HepG2 (cell line): ENCODE results near the gene KIN. TPM values are rescaled to one million over a fixed set of nuclear protein-coding genes. Genes with fewer than 3 reads are reported as not detected.

Experiments used
- ATAC-seq: fragments of 200-7000 bp; cut with Tn5 transposase; 3 replicates; pipeline ENCODE4 v1.9.1; 2020; ENCODE audit warnings: mild to moderate bottlenecking, moderate library complexity
- BruUV-seq: library from RNA; stranded (reverse); fragments of 400-500 nt; replicated peaks from 2 replicates; lab custom pipeline; 2021; lab: Mats Ljungman, UMichigan
- CTCF ChIA-PET: fragments of 300-600 bp; formaldehyde crosslinking; extraction: SDS; loops from one replicate; lab custom pipeline; 2021; ENCODE audit warnings: low total read pairs, inconsistent platforms, low intra/inter-chr PET ratio; lab: Yijun Ruan, JAX
- POLR2A ChIA-PET: fragments of 350-600 bp; sonication (Branson Sonifier 250); formaldehyde crosslinking; loops from one replicate; lab custom pipeline; 2020; ENCODE audit warnings: antibody characterized with exemption, inconsistent platforms; lab: Yijun Ruan, JAX
- DNase-seq: peaks from one replicate; pipeline ENCODE4 v3.0.0-alpha.2; 2015; ENCODE audit warnings: low spot score
- FAIRE-seq: peaks from 3 replicates; lab custom pipeline; 2011; peaks lifted over from hg19 to GRCh38; lab: Jason Lieb, UNC
- H2AFZ ChIP-seq: one replicate; pipeline ENCODE4 v1.6.1; 2011; ENCODE audit warnings: low read length, inconsistent platforms
- H3K27ac ChIP-seq: fragments of 300-600 bp; 3 replicates; pipeline ENCODE4 v1.8.0; 2011; ENCODE audit warnings: mixed run types, mild to moderate bottlenecking, mixed read lengths, low read length, inconsistent platforms; ENCODE audit not compliant: insufficient read depth; ENCODE audit errors: extremely low read length
- H3K27me3 ChIP-seq, 2 experiments: fragments of 200-600 bp in 1 of 2; 2 replicates in 1 of 2; 3 replicates in 1 of 2; pipeline versions ENCODE4 v1.6.0 to v1.8.0; 2011; ENCODE audit warnings: low read length in 2 of 2, mild to moderate bottlenecking in 2 of 2, moderate library complexity in 2 of 2, inconsistent platforms in 1 of 2; ENCODE audit not compliant: insufficient read depth in 2 of 2, control insufficient read depth in 1 of 2
- H3K36me3 ChIP-seq, 2 experiments: fragments of 200-600 bp in 1 of 2; replicated peaks in 1 of 2; 2 replicates in 1 of 2; 3 replicates in 1 of 2; pipeline versions ENCODE4 v1.5.1 to v1.8.0; 2011; ENCODE audit warnings: low read length in 2 of 2, inconsistent platforms in 1 of 2; ENCODE audit not compliant: insufficient read depth in 2 of 2, control insufficient read depth in 1 of 2
- H3K4me1 ChIP-seq: 2 replicates; pipeline ENCODE4 v1.5.1; 2012; ENCODE audit warnings: low read length, inconsistent platforms; ENCODE audit not compliant: insufficient read depth
- H3K4me2 ChIP-seq: 2 replicates; pipeline ENCODE4 v1.6.0; 2011; ENCODE audit warnings: low read depth, low read length, inconsistent platforms
- H3K4me3 ChIP-seq, 3 experiments: fragments of 200-600 bp in 1 of 3; sonication (generic), shearing (Covaris generic) in 1 of 3; replicated peaks in 1 of 3; 2 replicates each; pipeline ENCODE4 v1.5.1; 2011 to 2016; ENCODE audit warnings: low read length in 3 of 3, inconsistent platforms in 2 of 3, low read depth in 2 of 3, mild to moderate bottlenecking in 2 of 3, control low read depth in 1 of 3, mixed read lengths in 1 of 3; ENCODE audit not compliant: insufficient read depth in 1 of 3
- H3K79me2 ChIP-seq: one replicate; pipeline ENCODE4 v1.6.1; 2011; ENCODE audit warnings: low read length, inconsistent platforms; ENCODE audit not compliant: insufficient read depth
- H3K9ac ChIP-seq: 2 replicates; pipeline ENCODE4 v1.6.0; 2011; ENCODE audit warnings: mild to moderate bottlenecking, low read depth, low read length, inconsistent platforms; ENCODE audit not compliant: insufficient read depth
- H3K9me3 ChIP-seq: 2 replicates; pipeline ENCODE4 v1.5.1; 2012; ENCODE audit warnings: mild to moderate bottlenecking, low read length
- H4K20me1 ChIP-seq: 2 replicates; pipeline ENCODE4 v1.6.0; 2011; ENCODE audit warnings: inconsistent platforms, mild to moderate bottlenecking, low read length, moderate library complexity; ENCODE audit not compliant: insufficient read depth
- BRD4 ChIP-seq: sonication (generic); formaldehyde crosslinking; IDR thresholded peaks from 2 replicates; pipeline ENCODE4 v1.4.0; 2020; ENCODE audit warnings: missing genetic modification reagents
- CHCHD3 ChIP-seq: sonication (generic); formaldehyde crosslinking; IDR thresholded peaks from 2 replicates; pipeline ENCODE4 v1.8.0; 2022; ENCODE audit warnings: mild to moderate bottlenecking, missing genetic modification reagents, moderate library complexity
- HMG20A ChIP-seq: IDR thresholded peaks from 2 replicates; pipeline ENCODE4 v1.6.1; 2016; ENCODE audit warnings: borderline replicate concordance
- HMGXB3 ChIP-seq: sonication (generic); formaldehyde crosslinking; IDR thresholded peaks from 2 replicates; pipeline ENCODE4 v1.4.0; 2020; ENCODE audit warnings: missing genetic modification reagents, borderline replicate concordance
- HNRNPL ChIP-seq: fragments of 200-400 bp; formaldehyde crosslinking; IDR thresholded peaks from 2 replicates; pipeline ENCODE4 v1.6.1; 2017; ENCODE audit warnings: mild to moderate bottlenecking, low read depth, low read length
- MEIS2 ChIP-seq: sonication (generic); formaldehyde crosslinking; IDR thresholded peaks from 2 replicates; pipeline ENCODE4 v1.9.0; 2021; ENCODE audit warnings: mild to moderate bottlenecking, missing genetic modification reagents
- NCOA1 ChIP-seq: sonication (generic); formaldehyde crosslinking; IDR thresholded peaks from 2 replicates; pipeline ENCODE4 v1.9.0; 2021; ENCODE audit warnings: missing genetic modification reagents
- TCF7L2 ChIP-seq: IDR thresholded peaks from 2 replicates; pipeline ENCODE4 v1.6.1; 2011; ENCODE audit warnings: mild to moderate bottlenecking, low read depth, low read length, moderate library complexity
- ZBTB8A ChIP-seq: sonication (generic); formaldehyde crosslinking; IDR thresholded peaks from 2 replicates; pipeline ENCODE4 v1.4.0; 2020; ENCODE audit warnings: mild to moderate bottlenecking, low read depth, missing genetic modification reagents, borderline replicate concordance
- ZMYM2 ChIP-seq: sonication (generic); formaldehyde crosslinking; IDR thresholded peaks from 2 replicates; pipeline ENCODE4 v1.8.0; 2022; ENCODE audit warnings: mild to moderate bottlenecking, missing genetic modification reagents
- ZNF280B ChIP-seq: sonication (generic); formaldehyde crosslinking; IDR thresholded peaks from 2 replicates; pipeline ENCODE4 v1.5.0; 2020; ENCODE audit warnings: missing genetic modification reagents, mild to moderate bottlenecking, borderline replicate concordance
- ZNF451 ChIP-seq: sonication (generic); formaldehyde crosslinking; IDR thresholded peaks from 2 replicates; pipeline ENCODE4 v1.5.0; 2020; ENCODE audit warnings: mild to moderate bottlenecking, missing genetic modification reagents
- ZNF558 ChIP-seq: sonication (generic); formaldehyde crosslinking; IDR thresholded peaks from 2 replicates; pipeline ENCODE4 v1.9.0; 2022; ENCODE audit warnings: mild to moderate bottlenecking, missing genetic modification reagents, borderline replicate concordance
- WGBS: methylation state at CpG from one replicate; pipeline ENCODE4 v1.1.6; 2017; ENCODE audit warnings: low lambda C conversion rate; 5-methylcytosine and 5-hydroxymethylcytosine counted together
- in situ Hi-C: cut with HindIII; loops from 2 replicates; pipeline ENCODE4 v1.10.0; 2017; ENCODE audit warnings: low pct_unique_long_range_greater_than_20kb; ENCODE audit not compliant: extremely low pct_ligation_motif_present
- intact Hi-C: fragments of 100-400 bp; cut with micrococcal nuclease; formaldehyde crosslinking; loops from one replicate; pipeline ENCODE4 v1.10.0; 2022; ENCODE audit not compliant: unreplicated experiment
- polyA plus RNA-seq, 8 experiments: library from polyadenylated mRNA; depleted of rRNA in 3 of 8; stranded (reverse) in 7 of 8; unstranded in 1 of 8; fragments of >200 nt; fragmentation: Illumina TruSeq in 4 of 8; extraction: Trizol in 4 of 8; gene quantifications; 2 replicates each; pipeline versions ENCODE4 v1.2.1 to v1.2.3, GENCODE V29; 2011 to 2016; ENCODE audit warnings: low read depth in 4 of 8, missing spikeins in 1 of 8, mixed read lengths in 1 of 8; ENCODE audit not compliant: insufficient read depth in 1 of 8
- total RNA-seq, 5 experiments: library from RNA; depleted of rRNA; stranded (reverse); fragments of >200 nt; fragmentation: Illumina TruSeq; extraction: Trizol; gene quantifications; 2 replicates each; pipeline ENCODE4 v1.2.3, GENCODE V29; 2016; ENCODE audit warnings: low read depth in 1 of 5
- TF ChIP-seq, protein P1 (sequence below): sonication (generic); formaldehyde crosslinking; IDR thresholded peaks from 2 replicates; pipeline ENCODE4 v1.5.1; 2020; ENCODE audit warnings: missing genetic modification reagents, mild to moderate bottlenecking, borderline replicate concordance

Gene KIN
- total and polyA plus RNA-seq, 2 of the 13 experiments (the other 11 are each of a cell fraction or from before 2014, with no cell fraction given): 4.9 to 23.2 TPM

- no peak overlapping the region for H2AFZ ChIP-seq
- no peak for DNase-seq
- no peak overlapping the region for H3K9ac ChIP-seq
- CTCF ChIA-PET: no interaction called here
- H3K36me3 ChIP-seq: peaks cover 19 to 75% of the 10 kb centered on the region in 2 experiments
- TF ChIP-seq ZNF558 (CRISPR knock-in tag) (no peak), NCOA1 (no peak), ZBTB8A (CRISPR knock-in tag) (no peak), ZMYM2 (CRISPR knock-in tag) (no peak), MEIS2 (CRISPR knock-in tag) (no peak), HMG20A (CRISPR knock-in tag) (no peak), CHCHD3 (CRISPR knock-in tag) (no peak), ZNF280B (CRISPR knock-in tag) (no peak), TCF7L2 (no peak), BRD4 (CRISPR knock-in tag) (no peak), HNRNPL (no peak), ZNF451 (CRISPR knock-in tag) (no peak), HMGXB3 (no peak)
- TF ChIP-seq, protein P1, sequence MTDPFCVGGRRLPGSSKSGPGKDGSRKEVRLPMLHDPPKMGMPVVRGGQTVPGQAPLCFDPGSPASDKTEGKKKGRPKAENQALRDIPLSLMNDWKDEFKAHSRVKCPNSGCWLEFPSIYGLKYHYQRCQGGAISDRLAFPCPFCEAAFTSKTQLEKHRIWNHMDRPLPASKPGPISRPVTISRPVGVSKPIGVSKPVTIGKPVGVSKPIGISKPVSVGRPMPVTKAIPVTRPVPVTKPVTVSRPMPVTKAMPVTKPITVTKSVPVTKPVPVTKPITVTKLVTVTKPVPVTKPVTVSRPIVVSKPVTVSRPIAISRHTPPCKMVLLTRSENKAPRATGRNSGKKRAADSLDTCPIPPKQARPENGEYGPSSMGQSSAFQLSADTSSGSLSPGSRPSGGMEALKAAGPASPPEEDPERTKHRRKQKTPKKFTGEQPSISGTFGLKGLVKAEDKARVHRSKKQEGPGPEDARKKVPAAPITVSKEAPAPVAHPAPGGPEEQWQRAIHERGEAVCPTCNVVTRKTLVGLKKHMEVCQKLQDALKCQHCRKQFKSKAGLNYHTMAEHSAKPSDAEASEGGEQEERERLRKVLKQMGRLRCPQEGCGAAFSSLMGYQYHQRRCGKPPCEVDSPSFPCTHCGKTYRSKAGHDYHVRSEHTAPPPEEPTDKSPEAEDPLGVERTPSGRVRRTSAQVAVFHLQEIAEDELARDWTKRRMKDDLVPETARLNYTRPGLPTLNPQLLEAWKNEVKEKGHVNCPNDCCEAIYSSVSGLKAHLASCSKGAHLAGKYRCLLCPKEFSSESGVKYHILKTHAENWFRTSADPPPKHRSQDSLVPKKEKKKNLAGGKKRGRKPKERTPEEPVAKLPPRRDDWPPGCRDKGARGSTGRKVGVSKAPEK (CRISPR knock-in tag): no peak
- no peak for ATAC-seq
- no peaks in the 10 kb centered on the region for H3K4me1 ChIP-seq
- POLR2A ChIA-PET: interaction anchor here (0.7 kb wide), 1 partner anchor 142 kb away, joined by 5 read pairs; no protein-coding TSS in a partner anchor
- H4K20me1 ChIP-seq: 0 out of 2 replicates have a peak, but pooled peaks cover 3% of the 10 kb centered on the region
- FAIRE-seq: no peak
- H3K27ac ChIP-seq: no peak overlapping the region
- no peak overlapping the region for H3K4me2 ChIP-seq
- no TSS peak for BruUV-seq
- in situ Hi-C loops (no loop called here), intact Hi-C loops (no loop called here)
- H3K9me3 ChIP-seq: no peaks in the 10 kb centered on the region
- 98% methylated on average over 2 of the region's 2 CpGs for WGBS
- H3K4me3 ChIP-seq: no peak overlapping the region
- no peaks in the 10 kb centered on the region for H3K79me2 ChIP-seq
- no peaks in the 10 kb centered on the region for H3K27me3 ChIP-seq
Observed at GRCh38 chr10:7776777-7777176, 11.0 kb downstream of the KIN start.
